NCI-H526 treated with DMSO at 0.1 percent for 48 hours (cell line): ENCODE measurements around the gene SMIM33.
"Not testable (repeated sequence)": the region's sequence is repeated elsewhere in the genome, so short reads cannot be mapped to it uniquely, and the experiment has no call there.

ENCODE experiments used
- DNase-seq: peaks from one replicate; lab custom pipeline; 2025; lab: John Stamatoyannopoulos, UW

SMIM33 gene

DNA sequence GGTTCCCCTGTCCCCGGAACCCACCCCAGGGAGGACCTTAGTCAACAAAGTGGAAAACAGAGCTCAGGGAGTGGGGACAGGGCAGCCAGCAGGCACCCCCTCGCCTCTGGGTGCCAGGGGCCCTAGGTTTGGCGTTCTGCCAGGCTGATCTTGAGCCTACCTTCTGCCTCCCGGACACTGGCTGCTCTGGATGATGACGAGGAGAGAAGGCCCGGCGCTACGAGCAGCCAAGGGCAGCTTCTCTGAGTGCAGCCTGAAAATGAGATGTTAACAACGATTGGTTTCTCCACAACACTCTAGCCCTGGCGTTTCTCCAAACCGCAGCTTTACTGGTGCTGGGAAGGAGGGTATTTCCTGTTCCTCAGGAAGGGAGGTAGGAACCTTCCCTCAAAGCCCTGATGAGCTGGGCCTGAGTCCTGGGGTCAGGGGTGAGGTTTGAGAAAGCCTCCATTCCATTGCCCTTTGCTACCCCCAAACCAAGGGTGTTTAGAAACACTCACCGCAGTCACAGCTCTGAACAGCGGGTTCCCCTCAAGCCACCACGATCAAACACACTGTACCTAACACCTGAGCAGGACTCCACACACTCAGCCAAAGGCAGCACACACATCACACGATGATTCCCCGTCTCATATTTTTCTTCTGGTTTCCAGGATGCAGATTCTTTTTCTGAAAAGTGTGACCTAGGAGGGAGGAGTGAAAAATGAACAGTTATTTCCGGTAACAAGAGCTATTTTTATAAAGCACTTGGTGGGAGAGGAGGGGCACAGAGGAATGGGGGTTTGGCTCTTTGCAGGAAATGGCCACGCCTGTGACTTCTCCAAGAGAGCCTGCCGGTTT is 11.5 kb downstream of the SMIM33 start, which contains the start of gene STING1:
Gene STING1 (minus strand): TSS at position 709 of the 840 bp plus-strand sequence. CDS start 1,054 bp downstream, outside the sequence.
- DNase-seq = peak; percentile 36

DNA sequence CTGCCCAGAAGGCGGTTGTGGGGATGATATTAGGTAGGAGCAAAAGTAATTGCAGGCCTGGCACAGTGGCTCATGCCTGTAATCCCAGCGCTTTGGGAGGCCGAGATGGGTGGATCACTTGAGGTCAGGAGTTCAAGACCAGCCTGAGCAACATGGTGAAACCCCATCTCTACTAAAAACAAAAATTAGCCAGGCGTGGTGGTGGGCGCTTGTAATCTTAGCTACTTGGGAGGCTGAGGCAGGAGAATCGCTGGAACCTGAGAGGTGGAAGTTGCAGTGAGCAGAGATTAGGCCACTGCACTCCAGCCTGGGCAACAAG is 12.0 kb downstream of the SMIM33 start:
- DNase-seq = not testable (repeated sequence)

DNA sequence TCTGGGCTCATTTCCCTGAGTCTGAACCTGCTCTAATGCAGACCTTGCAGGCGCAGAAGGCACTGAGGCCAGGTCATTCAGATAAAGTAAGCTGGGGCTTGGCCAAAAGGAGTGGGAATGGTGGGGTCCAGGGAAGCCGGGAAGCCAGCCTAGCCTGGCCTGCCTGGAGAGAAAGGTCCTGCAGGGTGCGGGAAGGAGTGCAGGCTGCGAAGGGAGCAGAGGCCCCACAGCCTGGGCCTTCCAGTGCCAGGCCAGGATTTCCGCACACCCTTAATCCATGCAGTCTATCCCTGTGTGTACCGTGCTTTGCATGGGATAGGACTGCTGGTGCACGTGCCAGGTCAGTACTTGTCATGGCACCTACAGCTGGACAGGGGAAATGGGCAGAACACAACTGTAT is 15.4 kb downstream of the SMIM33 start:
- no peak for DNase-seq

DNA sequence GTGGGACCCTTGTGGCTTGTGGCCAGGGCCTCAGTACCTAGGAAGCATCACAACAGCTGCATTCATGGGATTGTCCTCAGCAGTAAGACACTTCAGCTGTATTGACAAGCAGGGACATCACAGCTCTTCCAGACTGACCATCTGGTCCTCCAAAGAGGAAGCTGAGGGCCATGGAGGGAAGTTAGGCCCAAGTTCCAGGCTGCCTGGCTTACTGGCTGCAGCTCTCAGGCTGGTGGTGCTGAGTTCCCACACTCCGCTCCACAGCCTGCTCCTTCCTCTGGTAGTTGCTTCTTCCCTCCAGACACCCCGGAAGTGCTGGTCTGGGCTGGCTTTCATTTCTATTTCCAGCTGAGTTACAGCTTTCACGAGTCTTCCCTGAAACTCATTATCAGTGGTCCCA is 17.5 kb downstream of the SMIM33 start:
- DNase-seq = no peak

DNA sequence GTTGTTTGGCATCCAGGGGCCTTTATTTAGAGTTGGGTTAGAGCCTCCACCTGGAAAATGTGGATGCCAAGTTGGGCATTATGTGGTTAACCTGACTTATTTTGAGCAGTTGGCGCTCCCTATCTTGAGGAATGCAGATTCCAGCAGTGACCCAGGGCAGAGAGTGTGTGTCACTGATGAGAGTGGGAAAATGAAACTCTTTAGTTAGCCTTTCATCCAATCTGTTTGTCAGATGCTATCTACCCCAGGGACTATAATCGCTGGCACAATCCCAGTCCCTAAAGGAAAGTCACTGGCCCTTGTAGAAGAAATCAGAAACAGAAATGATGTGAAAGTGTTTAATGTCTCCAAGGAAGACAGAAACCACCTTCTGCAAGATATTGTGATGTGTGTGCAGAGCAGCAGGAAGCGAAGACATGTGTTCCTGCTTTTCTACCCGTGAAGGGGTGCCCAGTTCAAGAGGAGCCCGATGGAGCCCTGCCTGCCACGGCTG is 21.9 kb downstream of the SMIM33 start:
- DNase-seq = no peak

DNA sequence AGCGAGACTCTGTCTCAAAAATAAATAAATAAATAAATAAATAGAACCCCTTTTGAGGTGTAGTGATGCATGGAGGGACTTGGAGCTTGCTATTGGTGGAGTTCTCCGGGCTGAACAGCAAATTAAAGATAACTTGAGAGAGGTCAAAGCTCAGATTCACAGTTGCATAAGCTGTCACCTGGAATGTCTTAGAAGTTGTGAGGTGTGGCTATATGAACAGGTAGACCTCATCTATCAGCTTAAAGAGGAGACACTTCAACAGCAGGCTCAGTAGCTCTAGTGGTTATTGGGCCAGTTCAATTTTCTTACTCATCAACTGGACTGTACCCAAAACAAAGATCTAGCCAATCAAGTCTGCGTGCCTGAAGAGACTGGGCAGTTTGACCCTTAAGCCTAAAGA is 23.5 kb downstream of the SMIM33 start:
- DNase-seq = no peak

DNA sequence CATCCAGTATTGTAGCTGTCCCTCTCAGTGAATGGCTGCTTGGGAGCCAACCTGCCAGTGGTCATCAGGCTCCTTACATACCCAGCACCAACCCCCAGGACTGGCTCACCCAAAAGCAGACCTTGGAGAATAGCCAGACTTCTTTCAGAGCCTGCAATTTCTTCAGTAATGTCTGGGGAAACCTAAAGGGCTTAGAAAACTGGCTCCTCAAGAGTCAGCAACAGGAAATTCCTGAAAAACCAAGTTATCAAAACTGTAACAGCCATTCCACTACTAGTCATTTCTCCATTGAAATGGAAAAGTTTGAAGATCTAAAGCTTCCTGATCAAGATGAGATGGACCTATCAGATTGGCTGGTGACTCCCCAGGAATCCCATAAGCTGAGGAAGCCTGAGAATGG is 24.0 kb downstream of the SMIM33 start:
- no peak for DNase-seq

DNA sequence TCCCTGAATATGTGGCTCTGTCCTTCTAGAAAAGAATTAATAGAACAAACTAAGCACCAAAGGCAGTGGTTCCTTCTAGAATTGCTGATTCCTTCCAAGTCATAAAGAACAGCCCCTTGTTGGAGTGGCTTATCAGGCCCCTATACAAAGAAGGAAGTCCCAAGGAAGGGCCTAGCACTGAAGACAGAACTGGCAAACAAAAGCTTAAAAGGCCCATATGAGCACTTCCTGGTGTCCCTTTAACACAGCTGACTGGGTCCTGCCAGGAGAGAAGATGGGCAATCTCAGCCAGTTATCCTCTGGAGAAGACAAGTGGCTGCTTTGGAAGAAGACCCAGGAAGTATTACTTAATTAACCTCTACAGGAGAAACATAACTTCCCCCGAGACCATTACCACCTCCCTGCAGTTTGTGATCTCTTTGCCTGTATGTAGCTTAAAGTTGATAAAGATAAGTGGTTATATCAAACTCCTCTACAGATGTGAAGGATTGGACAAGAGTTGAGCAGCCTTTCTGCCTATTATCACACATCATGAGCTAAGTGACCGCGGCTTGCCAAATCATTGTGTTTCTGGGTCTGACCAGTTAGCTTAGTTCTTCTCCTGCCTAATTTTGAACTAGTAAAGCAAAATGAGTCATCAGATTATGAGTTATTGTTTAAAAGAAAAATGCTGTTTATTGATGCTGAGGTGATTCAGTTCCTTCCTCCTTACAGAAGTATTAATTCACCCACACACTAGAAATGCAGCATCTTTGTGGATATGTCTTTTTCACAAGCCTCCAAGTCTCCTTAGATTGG is 25.0 kb downstream of the SMIM33 start:
- no peak for DNase-seq

DNA sequence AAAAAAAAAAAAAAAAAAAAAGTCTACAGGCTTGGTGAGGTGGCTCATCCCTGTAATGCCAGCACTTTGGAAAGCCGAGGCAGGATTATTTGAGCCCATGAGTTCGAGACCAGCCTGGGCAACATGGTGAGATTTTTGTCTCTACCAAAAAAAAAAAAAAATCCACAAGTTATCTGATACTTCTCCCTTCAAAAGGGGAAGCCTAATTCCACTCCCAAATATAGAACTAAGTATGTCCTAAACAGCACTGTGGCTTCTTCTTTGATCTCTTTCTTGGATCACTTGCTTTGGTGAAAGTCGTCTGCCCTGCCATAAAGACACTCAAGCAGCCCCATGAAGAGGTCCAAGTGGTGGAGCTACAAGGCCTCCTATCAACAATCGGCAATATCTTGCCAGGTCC is 30.6 kb downstream of the SMIM33 start:
- no peak for DNase-seq

DNA sequence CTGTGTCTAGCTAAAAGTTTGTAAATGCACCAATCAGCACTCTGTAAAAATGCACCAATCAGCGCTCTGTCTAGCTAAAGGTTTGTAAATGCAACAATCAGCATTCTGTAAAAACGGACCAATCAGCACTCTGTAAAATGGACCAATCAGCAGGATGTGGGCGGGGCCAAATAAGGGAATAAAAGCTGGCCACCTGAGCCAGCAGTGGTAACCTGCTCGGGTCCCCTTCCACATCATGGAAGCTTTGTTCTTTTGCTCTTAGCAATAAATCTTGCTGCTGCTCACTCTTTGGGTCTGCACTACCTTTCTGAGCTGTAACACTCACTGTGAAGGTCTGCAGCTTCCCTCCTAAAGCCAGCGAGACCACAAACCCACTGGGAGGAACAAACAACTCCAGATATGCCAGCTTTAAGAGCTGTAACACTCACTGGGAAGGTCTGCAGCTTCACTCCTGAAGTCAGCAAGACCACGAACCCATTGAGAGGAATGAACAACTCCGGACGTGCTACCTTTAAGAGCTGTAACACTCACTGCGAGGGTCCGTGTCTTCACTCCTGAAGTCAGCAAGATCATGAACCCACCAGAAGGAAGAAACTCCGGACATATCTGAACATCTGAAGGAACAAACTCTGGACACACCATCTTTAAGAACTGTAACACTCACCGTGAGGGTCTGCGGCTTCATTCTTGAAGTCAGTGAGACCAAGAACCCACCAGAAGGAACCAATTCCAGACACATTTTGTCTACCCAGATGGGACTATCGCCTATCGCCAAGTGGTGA is 32.4 kb downstream of the SMIM33 start:
- DNase-seq = not testable (repeated sequence)

DNA sequence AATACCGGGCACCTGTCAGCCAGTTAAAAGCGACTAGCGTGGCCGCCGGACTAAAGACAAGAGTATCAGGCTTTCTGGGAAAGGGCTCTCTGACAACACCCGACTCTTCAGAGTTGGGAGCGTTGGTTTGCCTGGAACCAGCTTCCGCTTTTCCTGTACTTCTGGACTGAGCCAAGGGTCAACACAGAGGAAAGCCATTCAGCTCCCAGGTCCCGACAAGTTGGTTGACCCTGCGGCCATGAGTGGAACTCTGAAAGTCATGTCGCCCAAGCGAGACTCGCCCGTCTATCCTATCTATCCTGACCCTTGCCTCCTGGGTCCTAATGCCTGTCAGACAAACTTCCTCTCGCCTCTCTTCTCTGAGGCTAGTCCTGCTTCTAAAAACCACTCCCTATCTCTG is 33.1 kb downstream of the SMIM33 start:
- DNase-seq = not testable (repeated sequence)

DNA sequence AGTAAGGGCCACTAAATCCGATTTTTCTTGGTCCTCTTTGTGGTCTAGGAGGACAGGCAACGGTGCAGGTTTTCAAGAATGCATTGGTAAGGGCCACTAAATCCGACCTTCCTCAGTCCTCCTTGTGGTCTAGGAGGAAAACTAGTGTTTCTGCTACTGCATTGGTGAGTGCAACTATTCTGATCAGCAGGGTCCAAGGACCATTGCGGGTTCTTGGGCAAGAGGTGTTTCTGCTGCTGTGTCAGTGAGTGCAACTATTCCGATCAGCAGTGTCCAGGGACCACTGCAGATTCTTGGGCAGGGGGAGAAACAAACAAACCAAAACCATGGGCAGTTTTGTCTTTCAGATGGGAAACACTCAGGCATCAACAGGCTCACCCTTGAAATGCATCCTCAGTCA is 33.9 kb downstream of the SMIM33 start:
- not testable (repeated sequence) for DNase-seq

DNA sequence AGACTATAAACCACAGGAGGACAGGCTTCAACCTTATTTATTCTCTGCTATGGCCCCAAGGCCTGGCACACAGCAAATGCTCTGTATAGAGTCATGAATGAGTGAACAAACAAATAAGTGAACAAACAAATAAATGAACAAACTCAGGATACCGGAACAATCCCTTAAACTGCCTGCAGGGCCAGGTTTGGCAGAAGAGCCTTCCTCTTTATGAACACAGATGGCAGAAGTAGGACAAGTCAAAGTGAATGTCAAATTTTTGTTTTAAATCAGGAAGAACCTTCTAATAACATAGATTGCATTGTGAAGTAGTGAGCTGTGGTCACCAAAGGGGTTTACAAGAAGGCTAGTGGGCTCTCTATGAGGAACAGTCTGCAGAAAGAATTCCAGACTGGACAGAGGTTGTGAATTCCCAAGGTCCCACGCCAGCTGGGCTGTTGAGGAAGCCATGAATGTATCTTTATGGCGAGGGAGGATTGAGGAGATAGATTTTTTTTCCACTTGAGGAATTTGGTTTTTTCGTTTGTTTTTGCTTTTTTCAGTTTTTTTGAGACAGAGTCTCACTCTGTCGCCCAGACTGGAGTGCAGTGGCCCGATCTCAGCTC is 42.1 kb downstream of the SMIM33 start:
- DNase-seq = no peak

DNA sequence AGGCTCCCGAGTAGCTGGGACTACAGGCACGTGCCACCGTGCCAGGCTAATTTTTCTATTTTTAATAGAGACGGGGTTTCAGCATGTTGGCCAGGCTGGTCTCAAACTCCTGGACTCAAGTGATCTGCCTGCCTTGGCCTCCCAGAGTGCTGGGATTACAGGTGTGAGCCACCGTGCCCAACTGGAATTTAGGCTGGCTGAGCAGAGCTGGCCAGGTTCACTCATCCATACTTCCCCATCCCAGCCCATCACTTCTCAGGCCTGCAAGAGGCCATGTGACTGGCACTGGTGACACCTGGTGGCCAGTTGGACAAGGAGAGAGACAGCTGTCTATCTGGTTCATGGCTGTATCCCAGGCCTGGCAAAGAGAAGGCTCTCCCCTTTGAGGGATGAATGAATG is 42.6 kb downstream of the SMIM33 start:
- peak; percentile 35 for DNase-seq

DNA sequence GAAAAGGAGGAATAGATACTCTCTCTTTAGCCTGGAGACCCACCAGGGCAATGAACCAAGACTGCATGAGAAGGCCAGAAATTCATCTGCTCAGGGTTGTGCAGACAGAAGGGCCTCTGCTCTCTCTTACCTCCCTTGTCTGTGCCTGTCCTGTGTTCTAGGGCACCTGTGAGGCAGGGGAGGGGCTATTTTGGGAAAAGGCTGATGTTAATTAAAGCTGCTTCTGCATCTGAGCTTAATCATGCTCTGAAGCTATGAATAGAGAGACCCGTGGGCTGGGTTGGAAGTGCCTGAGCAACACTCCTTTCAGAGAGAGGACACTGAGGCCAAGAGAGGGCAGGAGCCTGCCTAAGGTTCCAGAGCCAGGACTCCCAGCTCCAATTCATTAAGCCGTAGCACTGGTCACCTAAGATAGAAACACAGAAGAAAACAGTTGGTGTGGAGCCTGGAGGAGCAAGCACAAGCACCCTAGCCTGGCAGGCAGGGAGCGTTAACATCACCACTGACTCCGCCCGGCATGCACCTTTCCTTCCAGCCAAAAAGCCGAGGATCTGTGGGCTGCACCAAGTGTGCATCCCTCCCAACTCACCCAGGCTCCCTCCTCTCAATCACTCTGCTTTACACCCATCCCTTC is 43.2 kb downstream of the SMIM33 start:
- no peak for DNase-seq

DNA sequence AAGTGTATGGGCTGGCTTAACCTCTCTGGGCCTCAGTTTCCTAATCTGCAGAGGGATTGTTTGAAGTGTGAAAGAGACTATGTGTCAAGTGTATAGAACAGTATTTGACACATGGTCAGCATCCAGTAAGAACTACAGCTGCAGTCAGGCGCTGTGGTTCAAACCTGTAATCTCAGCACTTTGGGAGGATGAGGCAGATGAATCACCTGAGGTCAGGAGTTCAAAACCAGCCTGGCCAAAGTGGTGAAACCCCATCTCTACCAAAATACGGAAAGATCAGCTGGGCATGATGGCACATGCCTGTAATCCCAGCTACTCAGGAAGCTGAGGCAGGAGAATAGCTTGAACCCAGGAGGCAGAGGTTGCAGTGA is 43.7 kb downstream of the SMIM33 start:
- no peak for DNase-seq

DNA sequence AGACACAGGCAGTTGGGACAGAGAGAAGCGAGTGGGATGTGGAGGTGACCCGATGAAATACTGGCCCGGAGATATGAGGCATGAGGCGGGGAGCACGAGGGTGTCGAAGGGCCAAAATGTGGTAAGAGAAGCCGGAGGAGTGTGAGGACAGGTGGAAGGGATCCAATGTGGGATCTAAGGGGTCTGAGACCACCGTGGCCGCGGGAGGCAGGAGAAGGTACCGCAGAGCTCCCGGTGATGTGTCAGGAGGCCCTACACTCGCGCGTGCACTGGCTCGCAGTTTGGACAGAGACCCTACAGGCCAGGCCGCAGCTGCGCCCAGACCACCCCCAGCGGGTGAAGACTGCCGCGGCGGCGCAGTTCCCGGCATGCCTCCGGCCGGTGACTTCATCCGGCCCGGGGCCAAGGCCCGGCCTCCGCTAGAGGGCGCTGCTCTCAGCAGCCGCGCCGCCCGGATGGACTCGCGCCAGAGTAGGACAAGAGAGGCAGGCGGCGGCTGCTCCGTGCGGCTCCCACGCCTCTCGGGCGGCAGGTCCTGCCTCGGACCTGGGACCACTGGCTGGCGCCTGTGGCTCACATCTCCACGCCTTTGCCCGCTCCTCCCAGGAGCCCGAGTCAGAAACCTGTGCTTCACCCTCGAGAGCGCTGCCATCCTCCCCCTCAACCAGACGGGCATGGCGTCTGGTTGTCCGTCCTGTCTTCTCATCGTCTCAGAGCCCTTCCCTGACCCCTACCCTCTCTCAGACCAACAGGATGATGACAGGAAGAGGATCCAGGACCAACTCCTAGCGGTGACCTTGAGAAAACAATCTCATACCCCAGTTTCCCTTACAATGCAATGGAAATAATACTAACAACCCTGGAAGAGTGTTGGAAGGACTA is 47.1 kb downstream of the SMIM33 start:
- peak; percentile 32 for DNase-seq
